ENCODE results near the gene FRMD1.
"Not testable (repeated sequence)": the region's sequence is repeated elsewhere in the genome, so short reads cannot be mapped to it uniquely, and the experiment has no call there.

FRMD1 gene

GRCh38 chr6:168080393-168081077 is 1.5 kb upstream of the FRMD1 start:
- no peak overlapping the region for H3K27ac ChIP-seq
- TF ChIP-seq CTCF (conservative IDR thresholded peaks at IDR 0.05), result no peak

GRCh38 chr6:168078175-168078942 is 653 bp downstream of the FRMD1 start:
- no peak for TF ChIP-seq CTCF (conservative IDR thresholded peaks at IDR 0.05)
- H3K27ac ChIP-seq, result no peak overlapping the region

GRCh38 chr6:168077401-168077800 is 1.6 kb downstream of the FRMD1 start:
- H3K27ac ChIP-seq, result not testable (repeated sequence)

- H3K27ac ChIP-seq, result no peak overlapping the region
- no peak for TF ChIP-seq CTCF (conservative IDR thresholded peaks at IDR 0.05)
These were observed 3.2 kb downstream of the FRMD1 start for GRCh38 chr6:168075787-168076202.

- no peak for TF ChIP-seq CTCF (conservative IDR thresholded peaks at IDR 0.05)
These were observed 3.8 kb downstream of the FRMD1 start for GRCh38 chr6:168075216-168075615.

GRCh38 chr6:168073937-168074730 is 4.9 kb downstream of the FRMD1 start:
- no peak for TF ChIP-seq CTCF (conservative IDR thresholded peaks at IDR 0.05)
- no peak overlapping the region for H3K27ac ChIP-seq

More at GRCh38 chr6:168075216-168075615, 3.8 kb downstream of the FRMD1 start:
- H3K27ac ChIP-seq, result no peak overlapping the region

GRCh38 chr6:168072730-168073129 is 6.3 kb downstream of the FRMD1 start:
- TF ChIP-seq CTCF (conservative IDR thresholded peaks at IDR 0.05), result no peak
- no peak overlapping the region for H3K27ac ChIP-seq

Data from VCaP (cell line).